IMR-90 (cell line): Measurements from ENCODE around the gene SFTA2. TPM values are rescaled to one million over a fixed set of nuclear protein-coding genes. Genes with fewer than 3 reads are reported as not detected.
A peak's percentile ranks its signal among the peaks of the same experiment; 100 is the strongest.

ENCODE experiments used
- ATAC-seq: fragments of 200-7000 bp; cut with Tn5 transposase; 2 replicates; pipeline ENCODE4 v1.9.1; 2020; ENCODE audit warnings: low read depth, mild to moderate bottlenecking, moderate library complexity
- BruUV-seq: library from RNA; stranded (reverse); fragments of 400-500 nt; replicated peaks from 2 replicates; lab custom pipeline; 2021; lab: Mats Ljungman, UMichigan
- CTCF ChIA-PET: fragments of 300-600 bp; formaldehyde crosslinking; extraction: SDS; loops from one replicate; lab custom pipeline; 2021; ENCODE audit warnings: antibody characterized with exemption; lab: Yijun Ruan, JAX
- POLR2A ChIA-PET: fragments of 300-600 bp; sonication (Branson Sonifier 250); formaldehyde crosslinking; loops from one replicate; lab custom pipeline; 2022; ENCODE audit warnings: antibody characterized with exemption; ENCODE audit not compliant: unreplicated experiment; lab: Charles Lee
- DNase-seq: peaks from one replicate; pipeline ENCODE4 v3.0.0; 2013
- H2AFZ ChIP-seq: replicated peaks from 2 replicates; pipeline ENCODE3; 2013; ENCODE audit warnings: low read length, mild to moderate bottlenecking; ENCODE audit not compliant: poor library complexity
- H2AK5ac ChIP-seq: 2 replicates; pipeline ENCODE4 v1.6.1; 2013; ENCODE audit warnings: low read depth, low read length, inconsistent platforms
- H2AK9ac ChIP-seq: replicated peaks from 2 replicates; pipeline ENCODE3; 2013; ENCODE audit warnings: mild to moderate bottlenecking, low read depth, low read length, moderate library complexity; ENCODE audit not compliant: poor library complexity
- H2BK120ac ChIP-seq: 2 replicates; pipeline ENCODE4 v1.6.1; 2013; ENCODE audit warnings: low read depth, low read length, inconsistent platforms
- H2BK15ac ChIP-seq: 3 replicates; pipeline ENCODE4 v1.6.1; 2013; ENCODE audit warnings: low read depth, low read length, inconsistent platforms
- H2BK20ac ChIP-seq: 2 replicates; pipeline ENCODE4 v1.6.1; 2013; ENCODE audit warnings: low read depth, mild to moderate bottlenecking, inconsistent platforms, low read length, moderate library complexity
- H2BK5ac ChIP-seq: 2 replicates; pipeline ENCODE4 v1.6.1; 2013; ENCODE audit warnings: mild to moderate bottlenecking, low read depth, low read length, inconsistent platforms; ENCODE audit not compliant: poor library complexity, severe bottlenecking
- H3K14ac ChIP-seq: replicated peaks from 2 replicates; pipeline ENCODE4 v1.6.1; 2013; ENCODE audit warnings: low read depth, low read length, inconsistent platforms
- H3K18ac ChIP-seq: 2 replicates; pipeline ENCODE4 v1.6.1; 2013; ENCODE audit warnings: low read depth, low read length, control low read depth
- H3K23ac ChIP-seq: 2 replicates; pipeline ENCODE4 v1.6.1; 2013; ENCODE audit warnings: low read depth, low read length, inconsistent platforms
- H3K27ac ChIP-seq: 2 replicates; pipeline ENCODE4 v1.5.1; 2013; ENCODE audit warnings: mild to moderate bottlenecking, control low read depth, low read length; ENCODE audit not compliant: insufficient read depth
- H3K27me3 ChIP-seq: 2 replicates; pipeline ENCODE4 v1.6.1; 2013; ENCODE audit warnings: low read length; ENCODE audit not compliant: control insufficient read depth, insufficient read depth
- H3K36me3 ChIP-seq: 2 replicates; pipeline ENCODE4 v1.6.1; 2013; ENCODE audit warnings: low read length, mixed read lengths; ENCODE audit not compliant: control insufficient read depth, insufficient read depth
- H3K4ac ChIP-seq: 2 replicates; pipeline ENCODE4 v1.6.1; 2013; ENCODE audit warnings: low read depth, low read length, inconsistent platforms
- H3K4me1 ChIP-seq: 2 replicates; pipeline ENCODE4 v1.6.1; 2013; ENCODE audit warnings: low read length, mixed read lengths; ENCODE audit not compliant: control insufficient read depth, insufficient read depth
- H3K4me2 ChIP-seq: 2 replicates; pipeline ENCODE4 v1.6.1; 2013; ENCODE audit warnings: low read depth, mild to moderate bottlenecking, control low read depth, low read length, moderate library complexity
- H3K4me3 ChIP-seq: 2 replicates; pipeline ENCODE4 v1.5.1; 2013; ENCODE audit warnings: low read depth, mild to moderate bottlenecking, control low read depth, low read length, moderate library complexity; ENCODE audit not compliant: insufficient read depth
- H3K56ac ChIP-seq: 2 replicates; pipeline ENCODE4 v1.6.1; 2013; ENCODE audit warnings: low read length, inconsistent platforms; ENCODE audit not compliant: insufficient read depth; ENCODE audit errors: extremely low read depth
- H3K79me1 ChIP-seq, 2 experiments: 2 replicates each; pipeline ENCODE4 v1.6.1; 2013; ENCODE audit warnings: low read length in 2 of 2, inconsistent platforms in 1 of 2, low read depth in 1 of 2
- H3K9ac ChIP-seq: 2 replicates; pipeline ENCODE4 v1.6.1; 2013; ENCODE audit warnings: low read depth, low read length, control low read depth
- H3K9me1 ChIP-seq: 2 replicates; pipeline ENCODE4 v1.6.1; 2013; ENCODE audit warnings: low read length, inconsistent platforms; ENCODE audit not compliant: insufficient read depth
- H3K9me3 ChIP-seq: 2 replicates; pipeline ENCODE4 v1.6.1; 2013; ENCODE audit warnings: low read length; ENCODE audit not compliant: control insufficient read depth, insufficient read depth
- H4K20me1 ChIP-seq: 2 replicates; pipeline ENCODE4 v1.6.1; 2013; ENCODE audit warnings: low read length, inconsistent platforms; ENCODE audit not compliant: insufficient read depth
- H4K5ac ChIP-seq: 2 replicates; pipeline ENCODE4 v1.6.1; 2013; ENCODE audit warnings: mild to moderate bottlenecking, low read depth, low read length, control low read depth
- H4K8ac ChIP-seq, 2 experiments: 2 replicates each; pipeline ENCODE4 v1.6.1; 2013; ENCODE audit warnings: low read depth in 2 of 2, low read length in 2 of 2, control low read depth in 1 of 2, inconsistent platforms in 1 of 2
- H4K91ac ChIP-seq: 2 replicates; pipeline ENCODE4 v1.6.1; 2013; ENCODE audit warnings: low read depth, low read length, inconsistent platforms; ENCODE audit not compliant: insufficient read depth
- NFE2L2 ChIP-seq: fragments of 150-350 bp; IDR thresholded peaks from 2 replicates; pipeline ENCODE4 v1.6.1; 2016; ENCODE audit warnings: low read depth, mild to moderate bottlenecking, low read length
- WGBS, 2 experiments: methylation state at CpG; one replicate each; pipeline versions ENCODE4 v1.1.5 to v1.1.7; 2013; ENCODE audit warnings: missing lambda C conversion rate in 2 of 2; ENCODE audit not compliant: insufficient read length in 1 of 2; ENCODE audit errors: extremely low coverage in 2 of 2; 5-methylcytosine and 5-hydroxymethylcytosine counted together
- dilution Hi-C: fragments of 300-500 bp; cut with HindIII; formaldehyde crosslinking; loops from one replicate; pipeline ENCODE4 v1.14.3; 2018; ENCODE audit warnings: low sequenced_read_pairs; ENCODE audit not compliant: unreplicated experiment
- in situ Hi-C: fragments of 300-500 bp; cut with MboI; formaldehyde crosslinking; loops from 3 replicates; pipeline ENCODE4 v1.14.3; 2019; ENCODE audit warnings: low sequenced_read_pairs, inconsistent platforms, mixed read lengths
- intact Hi-C: fragments of 100-400 bp; cut with micrococcal nuclease; formaldehyde crosslinking; loops from 2 replicates; pipeline ENCODE4 v1.10.0; 2022
- polyA plus RNA-seq, 3 experiments: library from polyadenylated mRNA; depleted of rRNA; stranded (reverse); fragments of >200 nt; gene quantifications; 2 replicates each; pipeline ENCODE4 v1.2.3, GENCODE V29; 2012; ENCODE audit warnings: low replicate concordance in 1 of 3
- total RNA-seq: library from RNA; depleted of rRNA; stranded (reverse); fragments of >200 nt; gene quantifications from 2 replicates; pipeline ENCODE4 v1.2.3, GENCODE V29; 2012
- TF ChIP-seq, protein P1 (sequence below): conservative IDR thresholded peaks from 2 replicates; pipeline ENCODE4 v1.5.1; 2012; ENCODE audit warnings: mild to moderate bottlenecking, low read depth, low read length, improper control_type of control experiment

Gene SFTA2
- total and polyA plus RNA-seq, 2 of the 4 experiments (the other 2 are of a cell fraction) = not detected

DNA sequence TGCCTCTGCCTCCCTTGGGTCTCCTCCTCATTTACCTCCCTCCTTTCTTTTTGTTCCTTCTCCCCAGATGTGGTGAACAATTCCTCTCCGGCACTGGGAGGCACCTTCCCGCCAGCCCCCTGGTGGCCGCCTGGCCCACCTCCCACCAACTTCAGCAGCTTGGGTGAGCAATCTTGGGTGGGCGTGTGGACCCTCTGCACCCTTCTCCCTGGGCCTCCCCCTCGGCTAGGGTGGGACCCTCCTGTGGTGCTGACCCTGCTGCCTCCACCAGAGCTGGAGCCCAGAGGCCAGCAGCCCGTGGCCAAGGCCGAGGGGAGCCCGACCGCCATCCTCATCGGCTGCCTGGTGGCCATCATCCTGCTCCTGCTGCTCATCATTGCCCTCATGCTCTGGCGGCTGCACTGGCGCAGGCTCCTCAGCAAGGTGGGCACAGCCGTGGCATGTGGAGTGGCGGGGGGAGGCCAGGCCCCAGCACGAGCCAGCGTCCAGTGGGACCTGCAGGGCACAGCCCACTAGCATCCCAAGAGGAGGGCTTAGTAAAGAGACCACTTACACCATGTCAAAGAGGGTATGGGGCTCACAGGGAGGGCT lies 38.9 kb downstream of the SFTA2 start:
- no peak for ATAC-seq
- POLR2A ChIA-PET = no interaction called here
- no peak overlapping the region for H3K4me3 ChIP-seq

More for the DNA sequence above, 38.9 kb downstream of the SFTA2 start:
- whole genome bisulfite sequencing, 2 experiments = 93% methylated on average over 4 of the region's 16 CpGs; no CpG with 5 or more reads in 1 of the 2 experiments
- dilution Hi-C loops (no loop called here), in situ Hi-C loops (no loop called here), intact Hi-C loops (no loop called here)
- Histone ChIP-seq H2BK15ac (no peak overlapping the region), H4K91ac (no peak overlapping the region), H3K23ac (no peak overlapping the region), H3K56ac (no peak overlapping the region), H3K27me3 (no peaks in the 10 kb centered on the region), H3K9me3 (no peaks in the 10 kb centered on the region), H3K4me1 (peaks cover 5% of the 10 kb centered on the region; the same call in 1 of the 2 replicates), H3K9me1 (no peaks in the 10 kb centered on the region), H2BK20ac (no peak overlapping the region), H2AK9ac (no peak overlapping the region), H2BK5ac (no peak overlapping the region), H3K4ac (no peak overlapping the region), H3K9ac (no peak overlapping the region), H3K14ac (no peak overlapping the region), H3K18ac (no peak overlapping the region), H3K27ac (no peak overlapping the region), H3K36me3 (peaks cover 67% of the 10 kb centered on the region), H2AK5ac (no peak overlapping the region), H4K20me1 (no peaks in the 10 kb centered on the region; the same call in 1 of the 2 replicates), H3K79me1 (peaks cover 3 to 29% of the 10 kb centered on the region in 2 experiments), H4K5ac (no peak overlapping the region), H2BK120ac (no peak overlapping the region), H2AFZ (no peak overlapping the region), H3K4me2 (no peak overlapping the region), H4K8ac (no peak overlapping the region)
- CTCF ChIA-PET = no interaction called here
- TF ChIP-seq, protein P1, sequence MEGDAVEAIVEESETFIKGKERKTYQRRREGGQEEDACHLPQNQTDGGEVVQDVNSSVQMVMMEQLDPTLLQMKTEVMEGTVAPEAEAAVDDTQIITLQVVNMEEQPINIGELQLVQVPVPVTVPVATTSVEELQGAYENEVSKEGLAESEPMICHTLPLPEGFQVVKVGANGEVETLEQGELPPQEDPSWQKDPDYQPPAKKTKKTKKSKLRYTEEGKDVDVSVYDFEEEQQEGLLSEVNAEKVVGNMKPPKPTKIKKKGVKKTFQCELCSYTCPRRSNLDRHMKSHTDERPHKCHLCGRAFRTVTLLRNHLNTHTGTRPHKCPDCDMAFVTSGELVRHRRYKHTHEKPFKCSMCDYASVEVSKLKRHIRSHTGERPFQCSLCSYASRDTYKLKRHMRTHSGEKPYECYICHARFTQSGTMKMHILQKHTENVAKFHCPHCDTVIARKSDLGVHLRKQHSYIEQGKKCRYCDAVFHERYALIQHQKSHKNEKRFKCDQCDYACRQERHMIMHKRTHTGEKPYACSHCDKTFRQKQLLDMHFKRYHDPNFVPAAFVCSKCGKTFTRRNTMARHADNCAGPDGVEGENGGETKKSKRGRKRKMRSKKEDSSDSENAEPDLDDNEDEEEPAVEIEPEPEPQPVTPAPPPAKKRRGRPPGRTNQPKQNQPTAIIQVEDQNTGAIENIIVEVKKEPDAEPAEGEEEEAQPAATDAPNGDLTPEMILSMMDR = 0 out of 2 replicates have a peak, but pooled peaks have one; percentile 10
- TF ChIP-seq NFE2L2 = no peak
- BruUV-seq = no TSS peak
- no peak for DNase-seq
